B cell (primary cell): ENCODE data around the gene DNAI1. TPM values are rescaled to one million over a fixed set of nuclear protein-coding genes. Genes with fewer than 3 reads are reported as not detected.
"Not testable (repeated sequence)": the region's sequence is repeated elsewhere in the genome, so short reads cannot be mapped to it uniquely, and the experiment has no call there.

ENCODE experiments used
- ATAC-seq: fragments of 200-7000 bp; cut with Tn5 transposase; one replicate; pipeline ENCODE4 v1.10.0; 2021; ENCODE audit warnings: low read depth, mild to moderate bottlenecking, moderate number of reproducible peaks, moderate library complexity
- CTCF ChIA-PET: fragments of 350-600 bp; sonication (Branson Sonifier 250); formaldehyde crosslinking; loops from one replicate; lab custom pipeline; 2021; ENCODE audit warnings: antibody characterized with exemption, inconsistent platforms; lab: Charles Lee
- POLR2A ChIA-PET: fragments of 350-600 bp; sonication (Branson Sonifier 250); formaldehyde crosslinking; loops from one replicate; lab custom pipeline; 2021; ENCODE audit warnings: antibody characterized with exemption; lab: Charles Lee
- DNase-seq: peaks from one replicate; pipeline ENCODE4 v3.0.0; 2013
- H2AFZ ChIP-seq: 2 replicates; pipeline ENCODE4 v1.6.1; 2012; ENCODE audit warnings: mild to moderate bottlenecking, low read depth, low read length; ENCODE audit not compliant: insufficient read depth, poor library complexity, severe bottlenecking
- H3K27ac ChIP-seq, 2 donors: 1 replicate in 1 of 2; 2 replicates in 1 of 2; pipeline ENCODE4 v1.5.1; 2012 to 2013; ENCODE audit warnings: low read length in 2 of 2, mild to moderate bottlenecking in 2 of 2, moderate library complexity in 1 of 2
- H3K27me3 ChIP-seq, 4 experiments: fragments of 200-600 bp in 1 of 4; sonication (generic) in 1 of 4; replicated peaks in 1 of 4; 1 replicate in 2 of 4; 2 replicates in 2 of 4; pipeline versions ENCODE4 v1.6.1 to v1.7.0; 2013 to 2016; ENCODE audit warnings: low read length in 3 of 4, mild to moderate bottlenecking in 2 of 4, mixed read lengths in 1 of 4, moderate library complexity in 1 of 4; ENCODE audit not compliant: insufficient read depth in 4 of 4, control insufficient read depth in 3 of 4; ENCODE audit errors: control extremely low read depth in 1 of 4
- H3K36me3 ChIP-seq, 2 experiments: replicated peaks in 1 of 2; 1 replicate in 1 of 2; 2 replicates in 1 of 2; pipeline versions ENCODE4 v1.6.1 to v1.7.1; 2013; ENCODE audit warnings: low read length in 1 of 2; ENCODE audit not compliant: insufficient read depth in 2 of 2, control insufficient read depth in 1 of 2; ENCODE audit errors: control extremely low read depth in 1 of 2, extremely low read depth in 1 of 2
- H3K4me1 ChIP-seq, 2 donors: fragments of 200-600 bp in 1 of 2; sonication (generic) in 1 of 2; 1 replicate in 1 of 2; 2 replicates in 1 of 2; pipeline versions ENCODE4 v1.5.1 to v1.6.1; 2013 to 2017; ENCODE audit warnings: low read length in 2 of 2; ENCODE audit not compliant: control insufficient read depth in 2 of 2, insufficient read depth in 2 of 2
- H3K4me2 ChIP-seq: replicated peaks from 2 replicates; pipeline ENCODE3; 2012; ENCODE audit warnings: mild to moderate bottlenecking, low read depth, low read length; ENCODE audit not compliant: poor library complexity, severe bottlenecking
- H3K4me3 ChIP-seq, 5 experiments: fragments of 200-600 bp in 1 of 5; sonication (generic) in 1 of 5; 1 replicate in 3 of 5; 2 replicates in 2 of 5; pipeline versions ENCODE4 v1.5.1 to v1.7.0; 2011 to 2016; ENCODE audit warnings: low read length in 4 of 5, mild to moderate bottlenecking in 4 of 5, low read depth in 2 of 5, control low read depth in 1 of 5, moderate library complexity in 1 of 5; ENCODE audit not compliant: insufficient read depth in 1 of 5; ENCODE audit errors: control extremely low read depth in 1 of 5, extremely low read depth in 1 of 5
- H3K79me2 ChIP-seq: fragments of 200-600 bp; sonication (generic); one replicate; pipeline ENCODE4 v1.6.0; 2016; ENCODE audit warnings: low read length; ENCODE audit not compliant: control insufficient read depth, insufficient read depth
- H3K9ac ChIP-seq: fragments of 200-600 bp; sonication (generic); 2 replicates; pipeline ENCODE4 v1.6.1; 2017; ENCODE audit warnings: mild to moderate bottlenecking, low read length, moderate library complexity
- H3K9me3 ChIP-seq, 3 donors: one replicate each; pipeline versions ENCODE4 v1.6.1 to v1.7.1; 2013; ENCODE audit warnings: low read length in 2 of 3; ENCODE audit not compliant: control insufficient read depth in 2 of 3, insufficient read depth in 1 of 3; ENCODE audit errors: control extremely low read depth in 1 of 3
- H4K20me1 ChIP-seq: 2 replicates; pipeline ENCODE4 v1.6.0; 2012; ENCODE audit warnings: mild to moderate bottlenecking, low read length; ENCODE audit not compliant: insufficient read depth, control insufficient read depth, poor library complexity, severe bottlenecking
- H3K27ac Mint-ChIP-seq: one replicate; pipeline ENCODE4 v1.8.0; 2021; ENCODE audit warnings: mixed read lengths
- H3K27me3 Mint-ChIP-seq: one replicate; pipeline ENCODE4 v1.8.0; 2021; ENCODE audit warnings: mixed read lengths
- H3K4me1 Mint-ChIP-seq: one replicate; pipeline ENCODE4 v1.8.0; 2021; ENCODE audit warnings: mixed read lengths
- H3K4me3 Mint-ChIP-seq: one replicate; pipeline ENCODE4 v1.8.0; 2021; ENCODE audit warnings: mixed read lengths
- H3K9me3 Mint-ChIP-seq: one replicate; pipeline ENCODE4 v1.8.0; 2022; ENCODE audit warnings: mixed read lengths; ENCODE audit not compliant: insufficient read depth
- CTCF ChIP-seq: fragments of 200-600 bp; IDR thresholded peaks from one replicate; pipeline ENCODE4 v1.8.0; 2022; ENCODE audit warnings: antibody characterized with exemption, mild to moderate bottlenecking
- EZH2 ChIP-seq: IDR thresholded peaks from 2 replicates; pipeline ENCODE4 v1.6.1; 2012; ENCODE audit warnings: borderline replicate concordance, low read depth, mild to moderate bottlenecking, moderate library complexity, low read length; ENCODE audit not compliant: insufficient read depth, poor library complexity, severe bottlenecking
- WGBS: methylation state at CpG from one replicate; pipeline ENCODE4 v1.1.5; 2013; ENCODE audit warnings: missing lambda C conversion rate; ENCODE audit not compliant: insufficient coverage; 5-methylcytosine and 5-hydroxymethylcytosine counted together
- intact Hi-C: fragments of 100-400 bp; cut with micrococcal nuclease; formaldehyde crosslinking; loops from one replicate; pipeline ENCODE4 v1.10.0; 2022
- polyA plus RNA-seq: library from polyadenylated mRNA; depleted of rRNA; stranded (reverse); fragments of >200 nt; gene quantifications from 2 replicates; pipeline ENCODE4 v1.2.3, GENCODE V29; 2012
- total RNA-seq, 2 donors: library from RNA; stranded (reverse); fragments of 120-200 nt in 1 of 2; gene quantifications; 1 replicate in 1 of 2; 2 replicates in 1 of 2; pipeline versions ENCODE4 v1.2.3 to v1.2.4, GENCODE V29; 2013 to 2022

Gene DNAI1
- total and polyA plus RNA-seq, 2 donors (not counting 1 experiment from before 2014, with no cell fraction given), result not detected

GRCh38 chr9:34479431-34479866 lies 20.8 kb downstream of the DNAI1 start:
- H3K4me2 ChIP-seq, result no peak overlapping the region
- H3K9me3 ChIP-seq, result peaks cover 0 to 3% (median 0%) of the 10 kb centered on the region in 3 donors
- H4K20me1 ChIP-seq, result no peaks in the 10 kb centered on the region
- ATAC-seq (no peak), DNase-seq (no peak)
- Mint-ChIP-seq H3K9me3 (no peaks in the 10 kb centered on the region), H3K4me1 (no peaks in the 10 kb centered on the region), H3K27me3 (peaks cover 34% of the 10 kb centered on the region), H3K27ac (no peak overlapping the region), H3K4me3 (no peak overlapping the region)
- 68% methylated on average over 3 of the region's 5 CpGs for WGBS
- no peak overlapping the region for H3K27ac ChIP-seq
- intact Hi-C loops, result no loop called here
- ChIA-PET POLR2A (no interaction called here), CTCF (no interaction called here)
- no peaks in the 10 kb centered on the region for H3K36me3 ChIP-seq
- TF ChIP-seq CTCF (no peak), EZH2 (no peak)
- H3K4me3 ChIP-seq, result no peak overlapping the region
- no peak overlapping the region for H3K9ac ChIP-seq
- no peaks in the 10 kb centered on the region for H3K79me2 ChIP-seq
- peaks cover 0 to 29% (median 1%) of the 10 kb centered on the region in 4 experiments for H3K27me3 ChIP-seq
- H2AFZ ChIP-seq, result no peak overlapping the region
- H3K4me1 ChIP-seq, result no peaks in the 10 kb centered on the region

GRCh38 chr9:34481620-34482019 lies 23.0 kb downstream of the DNAI1 start:
- H3K27me3 ChIP-seq, result peaks cover 0 to 19% (median 2%) of the 10 kb centered on the region in 4 experiments
- H3K4me3 Mint-ChIP-seq, POLR2A ChIA-PET, H3K79me2 ChIP-seq, H3K9ac ChIP-seq, H3K27ac ChIP-seq, CTCF ChIA-PET, H3K9me3 Mint-ChIP-seq, H3K9me3 ChIP-seq, H3K4me1 ChIP-seq, intact Hi-C loops, H3K4me3 ChIP-seq, H2AFZ ChIP-seq, H3K4me1 Mint-ChIP-seq, H3K4me2 ChIP-seq, H4K20me1 ChIP-seq, H3K27ac Mint-ChIP-seq, DNase-seq, ATAC-seq, H3K36me3 ChIP-seq: not testable (repeated sequence)
- WGBS, result 63% methylated on average over 6 of the region's 13 CpGs
- H3K27me3 Mint-ChIP-seq, result peaks cover 25% of the 10 kb centered on the region

- H4K20me1 ChIP-seq, H3K4me3 ChIP-seq, H2AFZ ChIP-seq, H3K27ac ChIP-seq, H3K4me3 Mint-ChIP-seq, ATAC-seq, H3K4me1 Mint-ChIP-seq, H3K36me3 ChIP-seq, intact Hi-C loops, POLR2A ChIA-PET, H3K9ac ChIP-seq, H3K79me2 ChIP-seq, H3K4me1 ChIP-seq, H3K27ac Mint-ChIP-seq, H3K9me3 ChIP-seq, CTCF ChIA-PET, DNase-seq, H3K4me2 ChIP-seq, H3K9me3 Mint-ChIP-seq: not testable (repeated sequence)
- peaks cover 0 to 19% (median 4%) of the 10 kb centered on the region in 4 experiments for H3K27me3 ChIP-seq
- WGBS, result 98% methylated on average over 7 of the region's 27 CpGs
- peaks cover 26% of the 10 kb centered on the region for H3K27me3 Mint-ChIP-seq
Measured at GRCh38 chr9:34482746-34483145, 24.1 kb downstream of the DNAI1 start.
